ENCODE results near the gene MGMT.

MGMT gene

GRCh38 chr10:129604333-129605032 is 137.4 kb downstream of the MGMT start:
- H3K27ac ChIP-seq: no peak overlapping the region
- no peak for TF ChIP-seq ZFX (IDR thresholded peaks at IDR 0.05; ENCODE audit: borderline replicate concordance)
- TF ChIP-seq, protein P1, sequence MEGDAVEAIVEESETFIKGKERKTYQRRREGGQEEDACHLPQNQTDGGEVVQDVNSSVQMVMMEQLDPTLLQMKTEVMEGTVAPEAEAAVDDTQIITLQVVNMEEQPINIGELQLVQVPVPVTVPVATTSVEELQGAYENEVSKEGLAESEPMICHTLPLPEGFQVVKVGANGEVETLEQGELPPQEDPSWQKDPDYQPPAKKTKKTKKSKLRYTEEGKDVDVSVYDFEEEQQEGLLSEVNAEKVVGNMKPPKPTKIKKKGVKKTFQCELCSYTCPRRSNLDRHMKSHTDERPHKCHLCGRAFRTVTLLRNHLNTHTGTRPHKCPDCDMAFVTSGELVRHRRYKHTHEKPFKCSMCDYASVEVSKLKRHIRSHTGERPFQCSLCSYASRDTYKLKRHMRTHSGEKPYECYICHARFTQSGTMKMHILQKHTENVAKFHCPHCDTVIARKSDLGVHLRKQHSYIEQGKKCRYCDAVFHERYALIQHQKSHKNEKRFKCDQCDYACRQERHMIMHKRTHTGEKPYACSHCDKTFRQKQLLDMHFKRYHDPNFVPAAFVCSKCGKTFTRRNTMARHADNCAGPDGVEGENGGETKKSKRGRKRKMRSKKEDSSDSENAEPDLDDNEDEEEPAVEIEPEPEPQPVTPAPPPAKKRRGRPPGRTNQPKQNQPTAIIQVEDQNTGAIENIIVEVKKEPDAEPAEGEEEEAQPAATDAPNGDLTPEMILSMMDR (IDR thresholded peaks at IDR 0.05): no peak

DNA sequence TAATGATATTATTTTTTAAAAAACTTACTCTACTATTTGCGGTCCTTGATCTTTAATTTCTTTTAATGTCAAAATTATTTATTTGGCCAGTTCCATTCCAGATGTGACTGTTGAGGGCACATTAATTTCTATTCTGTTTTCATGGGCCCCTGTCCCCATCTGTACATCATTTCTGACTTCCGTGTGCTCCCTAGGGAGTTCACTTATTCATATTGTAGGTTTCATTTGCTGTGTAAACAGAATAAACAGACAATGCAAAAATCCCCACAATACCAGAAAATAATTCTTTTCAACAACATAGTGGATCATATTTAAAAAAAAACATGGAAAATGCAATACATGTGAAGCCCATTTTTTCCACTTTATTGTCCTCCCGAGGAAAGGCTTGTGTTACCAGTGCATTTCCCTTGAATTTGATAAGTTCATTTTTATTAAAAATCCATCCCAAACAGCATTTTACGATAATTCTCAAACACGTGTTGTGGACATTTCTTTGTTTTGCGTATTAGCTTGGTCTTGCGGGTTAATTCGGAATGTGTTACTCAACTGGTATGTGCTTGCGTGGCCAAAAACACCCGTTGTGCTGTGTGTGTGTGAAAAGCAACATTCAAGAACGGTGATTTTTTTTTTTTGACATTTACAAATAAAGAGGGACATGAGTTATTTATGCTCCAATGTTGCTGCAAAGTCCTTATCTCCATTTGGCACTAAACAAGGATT is 138.4 kb downstream of the MGMT start:
- no peak overlapping the region for H3K27ac ChIP-seq
- TF ChIP-seq, protein P1 (IDR thresholded peaks at IDR 0.05): no peak
- TF ChIP-seq ZFX (IDR thresholded peaks at IDR 0.05; ENCODE audit: borderline replicate concordance): no peak

GRCh38 chr10:129605986-129606518 is 139.0 kb downstream of the MGMT start:
- H3K27ac ChIP-seq: no peak overlapping the region
- TF ChIP-seq, protein P1 (IDR thresholded peaks at IDR 0.05): no peak
- TF ChIP-seq ZFX (IDR thresholded peaks at IDR 0.05; ENCODE audit: borderline replicate concordance): no peak

- no peak for TF ChIP-seq ZFX (IDR thresholded peaks at IDR 0.05; ENCODE audit: borderline replicate concordance)
- TF ChIP-seq, protein P1 (IDR thresholded peaks at IDR 0.05): no peak
- no peak overlapping the region for H3K27ac ChIP-seq
These were observed 140.6 kb downstream of the MGMT start for GRCh38 chr10:129607607-129608109.

DNA sequence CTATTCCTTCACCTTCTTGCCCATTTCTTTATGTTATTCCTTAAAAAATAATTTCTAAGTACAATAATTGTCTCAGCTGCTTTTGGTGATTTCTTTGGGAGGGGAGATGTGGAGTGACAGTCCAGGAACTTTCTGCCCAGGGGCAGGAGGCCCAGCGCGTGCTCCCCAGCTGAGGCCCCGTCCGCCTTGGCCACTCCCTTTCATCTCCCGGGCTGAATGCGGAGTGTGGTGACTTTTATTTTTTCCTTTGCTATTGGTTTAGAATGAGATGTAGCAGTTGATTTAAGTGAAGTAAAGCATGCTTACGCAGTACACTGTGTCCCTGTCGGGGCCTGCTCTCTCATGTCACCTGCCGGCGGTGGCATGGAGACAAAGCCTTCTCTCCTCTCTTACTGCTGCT is 141.6 kb downstream of the MGMT start:
- H3K27ac ChIP-seq: no peak overlapping the region
- TF ChIP-seq, protein P1 (IDR thresholded peaks at IDR 0.05): no peak
- no peak for TF ChIP-seq ZFX (IDR thresholded peaks at IDR 0.05; ENCODE audit: borderline replicate concordance)

- no peak for TF ChIP-seq ZFX (IDR thresholded peaks at IDR 0.05; ENCODE audit: borderline replicate concordance)
- TF ChIP-seq, protein P1 (IDR thresholded peaks at IDR 0.05): no peak
These were observed 142.5 kb downstream of the MGMT start for GRCh38 chr10:129609551-129609950.

More at GRCh38 chr10:129609551-129609950, 142.5 kb downstream of the MGMT start:
- no peak overlapping the region for H3K27ac ChIP-seq

Measured in 22Rv1 (cell line).